GM18526 (cell line): ENCODE results near the gene AMIGO2.

Experiments
- POLR2A ChIP-seq: IDR thresholded peaks from 3 replicates; pipeline ENCODE4 v1.6.1; 2011; ENCODE audit not compliant: insufficient read length; ENCODE audit errors: extremely low read depth

Gene AMIGO2

GRCh38 chr12:47067771-47068431 is 11.9 kb downstream of the AMIGO2 start:
- TF ChIP-seq POLR2A = no peak

GRCh38 chr12:47067176-47067575 is 12.6 kb downstream of the AMIGO2 start:
- TF ChIP-seq POLR2A = no peak

- TF ChIP-seq POLR2A = no peak
Observed at GRCh38 chr12:47066278-47067025, 13.3 kb downstream of the AMIGO2 start.

- TF ChIP-seq POLR2A = no peak
Observed at GRCh38 chr12:47065546-47065945, 14.2 kb downstream of the AMIGO2 start.

- TF ChIP-seq POLR2A = no peak
Observed at GRCh38 chr12:47054659-47055058, 25.1 kb downstream of the AMIGO2 start.

GRCh38 chr12:47053961-47054360 is 25.8 kb downstream of the AMIGO2 start:
- no peak for TF ChIP-seq POLR2A

GRCh38 chr12:47052274-47052673 is 27.5 kb downstream of the AMIGO2 start:
- no peak for TF ChIP-seq POLR2A

GRCh38 chr12:47048541-47048940 is 31.2 kb downstream of the AMIGO2 start:
- no peak for TF ChIP-seq POLR2A

GRCh38 chr12:47041327-47041726 is 38.4 kb downstream of the AMIGO2 start:
- no peak for TF ChIP-seq POLR2A

GRCh38 chr12:47039756-47040155 is 40.0 kb downstream of the AMIGO2 start:
- no peak for TF ChIP-seq POLR2A

- no peak for TF ChIP-seq POLR2A
Observed at GRCh38 chr12:47039079-47039478, 40.7 kb downstream of the AMIGO2 start.

- TF ChIP-seq POLR2A = no peak
Observed at GRCh38 chr12:47038270-47038748, 41.5 kb downstream of the AMIGO2 start.

GRCh38 chr12:47035484-47035883 is 44.3 kb downstream of the AMIGO2 start:
- no peak for TF ChIP-seq POLR2A

GRCh38 chr12:47034661-47035060 is 45.1 kb downstream of the AMIGO2 start:
- TF ChIP-seq POLR2A = no peak

GRCh38 chr12:47033789-47034555 is 45.8 kb downstream of the AMIGO2 start:
- TF ChIP-seq POLR2A = no peak

- no peak for TF ChIP-seq POLR2A
Observed at GRCh38 chr12:47033081-47033480, 46.7 kb downstream of the AMIGO2 start.
